Aorta (tissue), 5 donors: Measurements from ENCODE around the gene DENND1B. TPM values are rescaled to one million over a fixed set of nuclear protein-coding genes. Genes with fewer than 3 reads are reported as not detected.

Experiments used
- ATAC-seq: fragments of 200-7000 bp; cut with Tn5 transposase; one replicate; pipeline ENCODE4 v1.9.1; 2022; ENCODE audit warnings: moderate library complexity; ENCODE audit not compliant: low FRiP score
- DNase-seq, 2 donors: peaks; one replicate each; pipeline ENCODE4 v3.0.0-alpha.2; 2020
- H3K27ac ChIP-seq, 2 donors: one replicate each; pipeline ENCODE4 v1.5.1; 2013; ENCODE audit warnings: low read length in 2 of 2, mild to moderate bottlenecking in 2 of 2, moderate library complexity in 2 of 2, control low read depth in 1 of 2, inconsistent platforms in 1 of 2, low read depth in 1 of 2
- H3K27me3 ChIP-seq, 2 donors: one replicate each; pipeline ENCODE4 v1.6.1; 2013; ENCODE audit warnings: control low read depth in 1 of 2, low read length in 1 of 2, mild to moderate bottlenecking in 1 of 2, moderate library complexity in 1 of 2; ENCODE audit not compliant: insufficient read depth in 2 of 2, control insufficient read depth in 1 of 2
- H3K36me3 ChIP-seq, 2 donors: one replicate each; pipeline ENCODE4 v1.6.1; 2013; ENCODE audit warnings: control low read depth in 1 of 2, low read length in 1 of 2, mild to moderate bottlenecking in 1 of 2; ENCODE audit not compliant: insufficient read depth in 2 of 2, control insufficient read depth in 1 of 2
- H3K4me1 ChIP-seq, 2 donors: one replicate each; pipeline ENCODE4 v1.6.1; 2013; ENCODE audit warnings: low read length in 2 of 2, control low read depth in 1 of 2, mild to moderate bottlenecking in 1 of 2, moderate library complexity in 1 of 2; ENCODE audit not compliant: insufficient read depth in 2 of 2, control insufficient read depth in 1 of 2
- H3K4me3 ChIP-seq, 2 donors: one replicate each; pipeline ENCODE4 v1.5.1; 2013; ENCODE audit warnings: low read length in 2 of 2, control low read depth in 1 of 2, mild to moderate bottlenecking in 1 of 2
- H3K9me3 ChIP-seq: one replicate; pipeline ENCODE4 v1.6.1; 2013; ENCODE audit warnings: mild to moderate bottlenecking, low read length; ENCODE audit not compliant: control insufficient read depth
- WGBS, 2 donors: extraction: QIAGEN DNeasy Blood & Tissue Kit; methylation state at CpG; one replicate each; pipeline ENCODE4 v1.1.7; 2013; 5-methylcytosine and 5-hydroxymethylcytosine counted together
- intact Hi-C, 2 donors: fragments of 100-400 bp; cut with DNase I; formaldehyde crosslinking; loops; one replicate each; pipeline versions ENCODE4 v1.14.2 to v1.15.0; 2022
- polyA plus RNA-seq, 2 donors: library from polyadenylated mRNA; stranded (reverse); fragments of 200-250 nt; gene quantifications; one replicate each; pipeline ENCODE4 v1.2.3, GENCODE V29; 2013
- total RNA-seq, 2 donors: library from RNA; stranded (reverse); fragmentation: NEBNext Ultra II Directional; extraction: Animal tissue kit (Norgen Biotek cat#: 25700); gene quantifications; one replicate each; pipeline ENCODE4 v1.2.1, GENCODE V29; 2021
- donor health status: healthy with polysubstance abuse.
- donor health status: Bipolar disorder and iron deficiency.
- donor health status: DM: no; HTN: no; CAD: no.
- donor health status: DM: no; HTN: no; CAD: no.
- donor health status: DM: yes; HTN: yes; CAD: no.

DENND1B gene
- total and polyA plus RNA-seq, 4 donors: 1.5 to 20.5 (median 7.9) TPM

- Histone ChIP-seq H3K4me1 (no peaks in the 10 kb centered on the region), H3K27ac (no peak overlapping the region), H3K27me3 (no peaks in the 10 kb centered on the region), H3K9me3 (no peaks in the 10 kb centered on the region), H3K4me3 (no peak overlapping the region), H3K36me3 (no peaks in the 10 kb centered on the region)
- ATAC-seq (no peak), DNase-seq (no peak)
- WGBS, 2 donors: 98% methylated on average over 1 of the region's 1 CpG
- intact Hi-C loops: no loop called here
Observed at GRCh38 chr1:197664391-197664790, 110.9 kb downstream of the DENND1B start.

GRCh38 chr1:197663162-197663953 is 111.9 kb downstream of the DENND1B start:
- DNase-seq (no peak), ATAC-seq (no peak)
- no peaks in the 10 kb centered on the region for H3K36me3 ChIP-seq
- H3K27me3 ChIP-seq: no peaks in the 10 kb centered on the region
- WGBS, 2 donors: 75 to 79% methylated on average over 4 of the region's 4 CpGs
- no peaks in the 10 kb centered on the region for H3K9me3 ChIP-seq
- no peak overlapping the region for H3K27ac ChIP-seq
- intact Hi-C loops: no loop called here
- no peaks in the 10 kb centered on the region for H3K4me1 ChIP-seq
- H3K4me3 ChIP-seq: no peak overlapping the region

- intact Hi-C loops: no loop called here
- ATAC-seq (no peak), DNase-seq (no peak)
- Histone ChIP-seq H3K9me3 (no peaks in the 10 kb centered on the region), H3K4me3 (no peak overlapping the region), H3K4me1 (no peaks in the 10 kb centered on the region), H3K36me3 (no peaks in the 10 kb centered on the region), H3K27me3 (no peaks in the 10 kb centered on the region), H3K27ac (peak overlapping the region in 1 of 2 donors; percentile 5)
Observed at GRCh38 chr1:197660389-197660788, 114.9 kb downstream of the DENND1B start.

GRCh38 chr1:197659171-197659570 is 116.1 kb downstream of the DENND1B start:
- no peak for ATAC-seq
- Histone ChIP-seq H3K27me3 (no peaks in the 10 kb centered on the region), H3K4me1 (no peaks in the 10 kb centered on the region), H3K27ac (no peak overlapping the region), H3K9me3 (no peaks in the 10 kb centered on the region), H3K4me3 (no peak overlapping the region), H3K36me3 (no peaks in the 10 kb centered on the region)
- WGBS, 2 donors: 90 to 95% methylated on average over 3 of the region's 3 CpGs
- intact Hi-C loops: no loop called here
- DNase-seq: no peak

- Histone ChIP-seq H3K27me3 (no peaks in the 10 kb centered on the region), H3K4me3 (no peak overlapping the region), H3K36me3 (no peaks in the 10 kb centered on the region), H3K9me3 (no peaks in the 10 kb centered on the region), H3K27ac (no peak overlapping the region), H3K4me1 (no peaks in the 10 kb centered on the region)
- WGBS, 2 donors: 88 to 89% methylated on average over 2 of the region's 2 CpGs
- ATAC-seq: no peak
- no peak for DNase-seq
- intact Hi-C loops: no loop called here
Observed at GRCh38 chr1:197649188-197649587, 126.1 kb downstream of the DENND1B start.

GRCh38 chr1:197638316-197638715 is 137.0 kb downstream of the DENND1B start:
- no peak overlapping the region for H3K27ac ChIP-seq
- peaks cover 4% of the 10 kb centered on the region for H3K9me3 ChIP-seq
- no peak for ATAC-seq
- H3K27me3 ChIP-seq: no peaks in the 10 kb centered on the region
- peaks cover under 1 to 5% of the 10 kb centered on the region in 2 donors for H3K36me3 ChIP-seq
- no peak overlapping the region for H3K4me3 ChIP-seq
- intact Hi-C loops: no loop called here
- no peak for DNase-seq
- WGBS, 2 donors: 88% methylated on average over 2 of the region's 2 CpGs
- no peaks in the 10 kb centered on the region for H3K4me1 ChIP-seq

- intact Hi-C loops: no loop called here
- ATAC-seq (no peak), DNase-seq (no peak)
- 64 to 66% methylated on average over 3 of the region's 3 CpGs for WGBS, 2 donors
- H3K27ac ChIP-seq: no peak overlapping the region
- H3K4me3 ChIP-seq: no peak overlapping the region
- H3K9me3 ChIP-seq: peaks cover 6% of the 10 kb centered on the region
- no peaks in the 10 kb centered on the region for H3K4me1 ChIP-seq
- no peaks in the 10 kb centered on the region for H3K27me3 ChIP-seq
- H3K36me3 ChIP-seq: peaks cover 4 to 6% of the 10 kb centered on the region in 2 donors
Observed at GRCh38 chr1:197637406-197637805, 137.9 kb downstream of the DENND1B start.

- ATAC-seq: no peak
- intact Hi-C loops: no loop called here
- whole genome bisulfite sequencing, 2 donors: 61 to 76% methylated on average over 2 of the region's 2 CpGs
Observed at GRCh38 chr1:197633447-197634078, 141.7 kb downstream of the DENND1B start.

GRCh38 chr1:197632651-197633050 is 142.6 kb downstream of the DENND1B start:
- H3K27ac ChIP-seq: no peak overlapping the region
- H3K27me3 ChIP-seq: no peaks in the 10 kb centered on the region
- DNase-seq: no peak
- H3K4me3 ChIP-seq: no peak overlapping the region
- ATAC-seq: no peak
- intact Hi-C loops: no loop called here
- peaks cover 4 to 6% of the 10 kb centered on the region in 2 donors for H3K36me3 ChIP-seq
- H3K9me3 ChIP-seq: peaks cover 6% of the 10 kb centered on the region
- H3K4me1 ChIP-seq: no peaks in the 10 kb centered on the region
- WGBS, 2 donors: 76 to 95% methylated on average over 1 of the region's 1 CpG

More at GRCh38 chr1:197633447-197634078, 141.7 kb downstream of the DENND1B start:
- H3K4me3 ChIP-seq: no peak overlapping the region
- H3K27me3 ChIP-seq: no peaks in the 10 kb centered on the region
- peaks cover 4 to 6% of the 10 kb centered on the region in 2 donors for H3K36me3 ChIP-seq
- H3K9me3 ChIP-seq: peaks cover 6% of the 10 kb centered on the region
- DNase-seq: no peak
- no peak overlapping the region for H3K27ac ChIP-seq
- no peaks in the 10 kb centered on the region for H3K4me1 ChIP-seq
